PC-9 (cell line): ENCODE measurements around the gene ARL5B.

Experiments
- EZH2 ChIP-seq: fragments of 200-600 bp; sonication (generic); IDR thresholded peaks from 2 replicates; pipeline ENCODE4 v1.8.0; 2017; ENCODE audit warnings: antibody characterized with exemption, low read depth
- TF ChIP-seq, protein P1 (sequence below): fragments of 200-600 bp; sonication (generic); conservative IDR thresholded peaks from 2 replicates; pipeline ENCODE4 v1.6.1; 2017; ENCODE audit warnings: mixed run types, antibody characterized with exemption, mild to moderate bottlenecking, moderate library complexity

GRCh38 chr10:18703521-18703920, 44.3 kb downstream of the ARL5B start:
- TF ChIP-seq, protein P1, sequence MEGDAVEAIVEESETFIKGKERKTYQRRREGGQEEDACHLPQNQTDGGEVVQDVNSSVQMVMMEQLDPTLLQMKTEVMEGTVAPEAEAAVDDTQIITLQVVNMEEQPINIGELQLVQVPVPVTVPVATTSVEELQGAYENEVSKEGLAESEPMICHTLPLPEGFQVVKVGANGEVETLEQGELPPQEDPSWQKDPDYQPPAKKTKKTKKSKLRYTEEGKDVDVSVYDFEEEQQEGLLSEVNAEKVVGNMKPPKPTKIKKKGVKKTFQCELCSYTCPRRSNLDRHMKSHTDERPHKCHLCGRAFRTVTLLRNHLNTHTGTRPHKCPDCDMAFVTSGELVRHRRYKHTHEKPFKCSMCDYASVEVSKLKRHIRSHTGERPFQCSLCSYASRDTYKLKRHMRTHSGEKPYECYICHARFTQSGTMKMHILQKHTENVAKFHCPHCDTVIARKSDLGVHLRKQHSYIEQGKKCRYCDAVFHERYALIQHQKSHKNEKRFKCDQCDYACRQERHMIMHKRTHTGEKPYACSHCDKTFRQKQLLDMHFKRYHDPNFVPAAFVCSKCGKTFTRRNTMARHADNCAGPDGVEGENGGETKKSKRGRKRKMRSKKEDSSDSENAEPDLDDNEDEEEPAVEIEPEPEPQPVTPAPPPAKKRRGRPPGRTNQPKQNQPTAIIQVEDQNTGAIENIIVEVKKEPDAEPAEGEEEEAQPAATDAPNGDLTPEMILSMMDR: no peak
- no peak for TF ChIP-seq EZH2
